HG03558 (cell line): ENCODE data around the gene SP1.
"Not testable (repeated sequence)": the region's sequence is repeated elsewhere in the genome, so short reads cannot be mapped to it uniquely, and the experiment has no call there.

ENCODE experiments used
- ATAC-seq: cut with Tn5 transposase; IDR thresholded peaks from one replicate; pipeline ENCODE4 v1.9.1; 2021; ENCODE audit warnings: moderate number of reproducible peaks; ENCODE audit not compliant: unreplicated experiment; ENCODE audit errors: extremely low read depth

SP1 gene

DNA sequence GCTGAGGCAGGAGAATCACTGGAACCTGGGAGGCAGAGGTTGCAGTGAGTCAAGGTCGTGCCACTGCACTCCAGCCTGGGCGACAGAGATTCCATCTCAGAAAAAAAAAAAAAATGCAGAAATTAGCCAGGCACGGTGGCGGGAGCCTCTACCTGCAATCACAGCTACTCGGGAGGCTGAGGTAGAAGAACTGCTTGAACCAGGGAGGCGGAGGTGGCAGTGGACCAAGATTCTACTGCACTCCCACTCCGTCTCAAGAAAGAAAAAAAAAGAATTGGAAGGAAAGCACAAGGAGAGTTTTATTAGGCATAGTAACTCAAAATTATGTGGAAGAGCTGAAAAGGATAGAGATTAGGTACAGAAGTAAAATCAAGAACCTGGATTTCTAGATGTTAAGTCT lies 22.9 kb downstream of the SP1 start:
- ATAC-seq: no peak

DNA sequence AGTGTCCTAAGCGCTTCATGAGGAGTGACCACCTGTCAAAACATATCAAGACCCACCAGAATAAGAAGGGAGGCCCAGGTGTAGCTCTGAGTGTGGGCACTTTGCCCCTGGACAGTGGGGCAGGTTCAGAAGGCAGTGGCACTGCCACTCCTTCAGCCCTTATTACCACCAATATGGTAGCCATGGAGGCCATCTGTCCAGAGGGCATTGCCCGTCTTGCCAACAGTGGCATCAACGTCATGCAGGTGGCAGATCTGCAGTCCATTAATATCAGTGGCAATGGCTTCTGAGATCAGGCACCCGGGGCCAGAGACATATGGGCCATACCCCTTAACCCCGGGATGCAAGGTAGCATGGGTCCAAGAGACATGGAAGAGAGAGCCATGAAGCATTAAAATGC lies 31.0 kb downstream of the SP1 start:
- ATAC-seq: no peak

DNA sequence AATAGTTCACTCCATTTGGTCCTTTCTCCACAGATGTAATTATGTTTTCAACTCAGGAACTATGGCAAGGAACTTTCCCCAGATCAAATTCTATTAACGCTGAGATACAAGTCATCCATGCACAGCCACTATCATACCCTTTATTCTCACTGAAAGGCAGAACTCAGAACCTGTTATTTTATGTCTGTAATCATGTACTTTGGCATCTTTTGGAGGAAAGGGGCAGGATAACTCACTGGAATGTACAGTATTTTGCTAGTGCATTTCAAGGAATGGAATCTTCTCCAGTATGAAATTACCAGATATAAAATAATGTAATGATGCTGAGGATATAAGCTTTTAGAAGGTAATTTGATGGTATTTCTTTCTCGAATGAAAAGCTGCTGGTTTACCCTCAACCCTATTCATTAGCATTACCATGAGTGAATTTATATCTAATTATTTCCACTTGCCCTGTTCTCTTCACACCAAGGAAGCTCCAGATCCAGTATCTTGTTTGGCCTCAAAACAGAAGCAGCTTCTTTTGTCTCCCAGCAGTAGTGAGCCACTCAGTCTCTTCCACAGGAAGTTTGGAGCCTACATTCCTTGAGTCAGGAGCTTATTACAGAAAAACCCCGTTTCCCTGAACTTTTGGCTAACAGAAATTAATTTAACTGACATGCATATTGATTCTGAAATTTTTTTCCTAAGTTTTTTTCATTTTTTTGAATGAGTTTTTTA lies 33.7 kb downstream of the SP1 start:
- ATAC-seq: no peak

DNA sequence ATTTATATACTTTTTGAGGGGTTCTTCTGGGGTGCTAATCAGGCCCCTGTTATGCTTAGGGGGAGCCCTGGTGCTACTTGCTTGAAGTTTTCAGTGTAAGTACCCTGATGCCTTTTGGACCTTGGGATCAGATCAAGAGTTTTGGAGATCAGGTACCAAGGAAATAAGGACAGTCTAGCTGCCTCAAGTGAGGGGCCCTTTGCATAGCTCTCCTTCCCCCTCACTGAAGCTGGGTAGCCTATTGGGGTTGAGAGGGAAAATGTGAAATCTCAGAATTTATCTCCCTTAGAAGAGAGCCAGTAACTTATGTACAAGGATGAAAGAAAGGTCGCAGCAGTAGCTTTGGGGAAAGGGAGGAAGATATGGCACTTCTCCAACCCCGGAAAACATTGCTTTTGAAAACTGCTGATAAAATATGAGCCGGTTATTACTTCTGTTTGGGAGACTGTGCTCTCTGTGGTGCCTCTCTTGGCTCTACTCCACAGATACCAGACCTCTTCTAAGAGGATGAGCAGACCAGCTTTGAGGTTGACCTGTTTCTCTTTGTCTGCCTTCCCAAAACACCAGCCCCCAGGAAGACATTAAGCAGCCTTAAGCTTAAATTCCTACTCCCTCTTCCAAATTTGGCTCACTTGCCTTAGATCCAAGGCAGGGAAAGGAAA lies 34.9 kb downstream of the SP1 start:
- no peak for ATAC-seq

DNA sequence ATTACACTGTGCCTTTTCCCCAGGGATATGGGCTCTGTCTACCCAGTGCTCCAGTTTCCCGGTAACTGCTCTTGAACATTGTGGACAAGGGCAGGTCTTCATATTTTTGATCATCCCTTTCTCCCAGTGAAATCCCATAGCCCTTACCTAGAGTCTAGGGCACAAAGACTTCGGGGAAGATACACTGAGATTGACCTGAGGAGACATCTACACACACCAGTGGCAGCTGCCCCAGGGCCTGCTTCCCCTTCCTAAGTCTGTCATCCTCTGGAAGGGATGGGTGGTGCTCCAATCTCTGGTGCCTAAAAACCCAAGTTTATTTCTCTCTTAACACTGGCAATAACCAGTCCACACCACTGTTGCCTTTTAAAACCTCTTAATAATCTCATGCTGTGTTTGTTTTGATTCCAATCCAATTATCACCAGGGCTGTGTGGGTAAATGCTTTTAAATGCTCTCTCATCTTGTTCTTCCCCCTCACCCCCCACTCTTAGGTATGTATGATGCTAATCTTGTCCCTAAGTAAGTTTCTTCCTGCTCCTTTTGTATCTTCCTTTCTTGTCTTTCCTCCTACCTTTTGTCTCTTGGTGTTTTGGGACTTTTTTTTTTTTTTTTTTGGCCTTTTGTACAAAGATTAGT lies 35.9 kb downstream of the SP1 start:
- ATAC-seq: not testable (repeated sequence)

DNA sequence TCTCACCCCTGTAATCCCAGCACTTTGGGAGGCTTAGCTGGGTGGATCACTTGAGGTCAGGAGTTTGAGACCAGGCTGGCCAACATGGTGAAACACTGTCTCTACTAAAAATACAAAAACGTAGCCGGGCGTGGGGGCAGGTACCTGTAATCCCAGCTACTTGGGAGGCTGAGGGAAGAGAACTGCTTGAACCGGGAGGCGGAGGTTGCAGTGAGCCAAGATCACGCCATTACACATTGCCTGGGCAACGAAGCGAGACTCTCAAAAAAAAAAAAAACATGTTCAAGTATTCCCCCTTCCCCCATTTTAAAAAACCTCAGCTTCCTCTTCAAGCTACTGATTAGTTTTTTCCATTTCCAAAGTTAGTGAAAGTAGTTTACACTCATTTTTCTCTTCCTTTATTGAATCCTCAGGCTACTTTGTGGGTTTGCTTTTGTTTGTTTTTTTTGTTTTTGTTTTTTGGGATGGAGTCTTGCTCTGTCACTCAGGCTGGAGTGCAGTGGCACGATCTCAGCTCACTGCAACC lies 37.4 kb downstream of the SP1 start:
- not testable (repeated sequence) for ATAC-seq

DNA sequence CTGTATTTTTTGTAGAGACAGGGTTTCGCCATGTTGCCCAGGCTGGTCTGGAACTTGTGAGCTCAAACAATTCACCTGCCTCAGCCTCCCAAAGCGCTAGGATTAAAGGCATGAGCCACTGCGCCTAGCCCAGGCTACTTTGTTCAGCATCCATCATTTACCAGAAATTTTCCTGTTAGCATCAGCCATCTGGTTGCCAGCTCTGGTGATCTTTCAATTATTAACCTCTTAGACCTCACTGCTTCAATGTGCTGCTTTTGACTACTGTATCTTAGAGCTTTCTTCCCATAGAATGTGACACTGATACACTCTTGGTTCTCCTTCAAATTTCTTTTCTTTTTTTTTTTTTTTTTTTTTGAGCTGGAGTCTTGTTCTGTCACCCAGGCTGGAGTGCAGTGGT lies 38.2 kb downstream of the SP1 start:
- ATAC-seq: no peak

DNA sequence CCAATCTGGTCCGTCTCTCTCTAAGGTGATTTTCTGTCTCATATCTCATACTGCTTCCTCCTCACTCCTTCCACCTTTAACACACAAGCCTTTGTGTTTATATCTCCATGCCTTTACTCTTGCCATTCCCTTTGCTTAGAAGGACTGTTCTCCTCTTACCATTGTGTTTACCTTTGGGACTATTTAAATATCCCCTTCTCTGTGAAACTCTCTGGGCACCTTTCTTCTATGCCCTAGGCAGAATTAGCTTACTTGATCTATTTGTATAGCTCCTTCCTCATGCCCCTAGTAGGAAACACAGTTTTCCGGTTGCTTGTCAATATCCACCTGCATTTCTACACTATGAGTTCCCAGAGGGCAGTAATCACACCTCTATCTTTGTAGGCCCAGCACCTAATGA lies 39.8 kb downstream of the SP1 start:
- ATAC-seq: no peak

DNA sequence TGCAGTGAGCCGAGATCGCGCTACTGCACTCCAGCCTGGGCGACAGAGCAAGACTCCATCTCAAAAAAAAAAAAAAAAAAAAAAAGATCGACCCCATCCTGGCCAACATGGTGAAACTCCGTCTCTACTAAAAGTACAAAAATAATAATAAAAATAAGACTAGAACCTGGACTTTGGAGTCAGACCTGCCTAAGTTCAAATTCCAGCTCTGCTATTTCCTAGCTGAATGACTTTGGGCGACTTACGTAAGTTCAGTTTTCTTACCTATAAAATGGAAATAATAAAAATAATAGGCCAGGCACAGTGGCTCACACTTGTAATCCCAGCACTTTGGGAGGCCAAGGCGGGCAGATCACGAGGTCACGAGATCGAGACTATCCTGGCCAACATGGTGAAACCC lies 42.3 kb downstream of the SP1 start:
- ATAC-seq: not testable (repeated sequence)

DNA sequence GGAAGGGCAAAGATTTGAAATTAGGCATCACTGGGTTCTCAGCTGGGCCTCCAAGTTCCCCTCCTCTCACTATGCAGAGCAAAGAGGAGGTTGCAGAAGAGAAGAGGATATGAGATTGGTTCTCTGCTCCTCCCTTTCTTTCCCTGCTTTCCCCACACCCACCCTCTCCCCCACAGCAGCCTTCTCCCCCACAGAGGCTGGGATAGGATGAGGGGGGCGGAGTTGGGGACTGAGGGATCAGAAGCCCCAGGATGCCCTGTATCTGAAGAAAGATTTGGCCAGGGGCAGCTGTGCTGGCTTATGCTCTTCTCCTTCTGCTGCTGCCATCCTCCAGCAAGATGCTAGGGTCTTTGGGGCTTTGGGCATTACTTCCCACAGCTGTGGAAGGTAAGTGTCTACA lies 43.6 kb downstream of the SP1 start, which contains the start of gene AMHR2:
Gene AMHR2 (plus strand): TSS at position 259 of the 400 bp plus-strand sequence. CDS start 80 bp downstream, at position 339.
- ATAC-seq: no peak

DNA sequence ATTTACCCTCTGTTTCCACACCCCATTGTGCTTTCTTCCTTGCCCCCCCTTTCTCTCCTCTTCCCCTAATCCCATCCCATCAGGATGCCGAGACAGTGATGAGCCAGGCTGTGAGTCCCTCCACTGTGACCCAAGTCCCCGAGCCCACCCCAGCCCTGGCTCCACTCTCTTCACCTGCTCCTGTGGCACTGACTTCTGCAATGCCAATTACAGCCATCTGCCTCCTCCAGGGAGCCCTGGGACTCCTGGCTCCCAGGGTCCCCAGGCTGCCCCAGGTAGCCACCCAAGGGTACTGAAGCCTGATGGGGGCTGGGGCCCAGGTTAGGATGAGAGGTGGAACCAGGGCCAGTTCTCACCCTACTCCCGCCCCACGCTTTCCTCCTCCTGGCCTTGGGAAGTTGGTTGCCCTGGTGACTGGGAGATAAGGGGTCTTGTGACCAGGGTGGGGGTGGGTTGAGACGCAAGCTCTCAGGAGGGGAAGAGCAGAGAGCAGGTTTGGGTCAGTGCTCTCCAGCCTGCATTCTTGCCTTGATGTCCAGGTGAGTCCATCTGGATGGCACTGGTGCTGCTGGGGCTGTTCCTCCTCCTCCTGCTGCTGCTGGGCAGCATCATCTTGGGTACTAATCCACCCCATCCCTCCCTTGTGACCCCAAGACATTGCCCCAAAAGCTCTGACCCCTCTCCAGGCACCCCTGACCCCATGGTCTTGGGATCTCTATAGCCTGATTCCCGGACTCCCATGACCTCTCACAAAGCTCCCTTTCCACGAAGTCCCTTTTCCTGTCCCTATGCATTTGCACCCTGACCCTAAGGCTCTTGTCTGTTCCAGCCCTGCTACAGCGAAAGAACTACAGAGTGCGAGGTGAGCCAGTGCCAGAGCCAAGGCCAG lies 44.9 kb downstream of the SP1 start:
- ATAC-seq: no peak

DNA sequence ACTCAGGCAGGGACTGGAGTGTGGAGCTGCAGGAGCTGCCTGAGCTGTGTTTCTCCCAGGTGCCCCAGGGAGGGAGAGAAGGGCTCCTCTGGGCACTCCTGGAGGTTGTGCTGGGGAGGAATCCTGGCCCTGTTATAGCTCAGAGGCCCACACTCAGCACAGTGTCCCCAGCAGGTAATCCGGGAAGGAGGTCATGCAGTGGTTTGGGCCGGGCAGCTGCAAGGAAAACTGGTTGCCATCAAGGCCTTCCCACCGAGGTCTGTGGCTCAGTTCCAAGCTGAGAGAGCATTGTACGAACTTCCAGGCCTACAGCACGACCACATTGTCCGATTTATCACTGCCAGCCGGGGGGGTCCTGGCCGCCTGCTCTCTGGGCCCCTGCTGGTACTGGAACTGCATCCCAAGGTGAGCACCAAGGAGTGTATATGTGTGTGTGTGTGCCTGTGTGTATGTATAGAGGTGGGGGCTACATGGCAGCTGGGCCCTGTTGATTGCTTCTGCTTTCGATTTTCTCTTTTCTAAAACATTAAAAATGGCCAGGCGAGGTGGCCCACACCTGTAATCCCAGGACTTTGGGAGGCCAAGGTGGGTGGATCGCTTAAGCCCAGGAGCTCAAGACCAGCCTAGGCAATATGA lies 45.7 kb downstream of the SP1 start:
- no peak for ATAC-seq

DNA sequence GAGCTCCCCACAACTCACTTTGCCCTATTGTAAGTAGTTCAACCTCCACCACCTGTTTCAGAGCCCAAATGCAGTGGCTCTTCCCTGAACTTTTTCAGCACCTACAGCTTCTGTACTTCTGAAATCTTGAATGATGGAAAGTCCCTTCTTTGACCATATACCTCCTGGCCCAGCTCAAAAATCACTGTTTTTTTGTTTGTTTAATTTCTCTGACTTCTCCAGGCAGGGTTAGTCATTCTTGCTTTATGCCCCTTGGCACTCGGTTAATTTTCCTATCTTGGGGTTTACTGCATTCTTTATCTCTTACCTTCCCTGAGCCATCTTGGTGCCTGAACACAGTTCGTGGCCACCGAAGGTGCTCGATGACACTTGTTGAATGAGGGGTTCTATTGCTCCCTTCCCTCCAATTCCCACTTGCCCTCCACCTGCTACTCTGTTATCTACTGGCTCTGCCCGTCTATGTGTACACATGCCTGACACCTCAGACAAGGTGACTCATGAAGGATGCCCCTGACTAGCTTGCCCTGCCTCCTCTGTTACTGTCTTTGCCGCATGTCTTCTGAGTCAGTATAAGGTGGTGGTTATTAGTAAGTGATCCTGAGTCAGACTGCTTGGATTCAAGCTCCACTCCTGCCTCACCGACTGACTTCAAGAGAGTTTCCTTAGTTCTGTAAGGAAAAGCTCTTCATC lies 48.1 kb downstream of the SP1 start:
- no peak for ATAC-seq

DNA sequence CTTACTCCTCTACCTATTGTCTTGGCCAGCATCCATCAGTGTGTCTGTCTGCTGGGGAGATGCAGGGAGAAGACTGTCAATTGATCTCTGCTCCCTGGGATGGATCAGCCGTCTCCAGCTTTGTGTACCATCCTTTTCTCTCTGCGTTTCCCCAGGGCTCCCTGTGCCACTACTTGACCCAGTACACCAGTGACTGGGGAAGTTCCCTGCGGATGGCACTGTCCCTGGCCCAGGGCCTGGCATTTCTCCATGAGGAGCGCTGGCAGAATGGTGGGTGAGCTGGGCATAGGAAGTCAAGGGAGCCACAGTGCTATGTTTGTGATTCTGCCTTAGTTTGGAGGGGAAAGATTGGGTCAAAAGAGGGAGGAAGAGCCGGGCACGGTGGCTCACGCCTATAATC lies 48.8 kb downstream of the SP1 start:
- no peak for ATAC-seq

DNA sequence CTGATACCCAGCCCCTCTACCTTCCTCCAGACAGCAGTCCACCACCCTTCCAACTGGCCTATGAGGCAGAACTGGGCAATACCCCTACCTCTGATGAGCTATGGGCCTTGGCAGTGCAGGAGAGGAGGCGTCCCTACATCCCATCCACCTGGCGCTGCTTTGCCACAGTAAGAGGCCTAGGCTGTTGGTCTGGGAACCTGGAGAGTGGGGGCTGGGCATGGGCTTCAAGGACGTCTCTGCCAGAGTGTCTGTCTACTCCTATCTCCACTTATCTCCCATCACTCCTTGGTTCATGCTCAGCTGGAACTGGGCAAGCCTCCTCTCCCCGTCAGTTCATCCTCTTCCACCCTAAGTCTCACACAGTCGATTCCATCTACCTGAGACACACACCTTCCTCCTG lies 50.1 kb downstream of the SP1 start:
- no peak for ATAC-seq

DNA sequence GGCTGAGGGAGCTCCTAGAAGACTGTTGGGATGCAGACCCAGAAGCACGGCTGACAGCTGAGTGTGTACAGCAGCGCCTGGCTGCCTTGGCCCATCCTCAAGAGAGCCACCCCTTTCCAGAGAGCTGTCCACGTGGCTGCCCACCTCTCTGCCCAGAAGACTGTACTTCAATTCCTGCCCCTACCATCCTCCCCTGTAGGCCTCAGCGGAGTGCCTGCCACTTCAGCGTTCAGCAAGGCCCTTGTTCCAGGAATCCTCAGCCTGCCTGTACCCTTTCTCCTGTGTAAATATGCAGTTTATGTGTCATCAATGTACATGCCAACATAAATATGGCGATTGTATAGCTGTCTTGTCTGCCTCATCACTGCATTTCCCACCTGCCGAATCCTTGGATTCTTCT lies 51.2 kb downstream of the SP1 start:
- no peak for ATAC-seq

DNA sequence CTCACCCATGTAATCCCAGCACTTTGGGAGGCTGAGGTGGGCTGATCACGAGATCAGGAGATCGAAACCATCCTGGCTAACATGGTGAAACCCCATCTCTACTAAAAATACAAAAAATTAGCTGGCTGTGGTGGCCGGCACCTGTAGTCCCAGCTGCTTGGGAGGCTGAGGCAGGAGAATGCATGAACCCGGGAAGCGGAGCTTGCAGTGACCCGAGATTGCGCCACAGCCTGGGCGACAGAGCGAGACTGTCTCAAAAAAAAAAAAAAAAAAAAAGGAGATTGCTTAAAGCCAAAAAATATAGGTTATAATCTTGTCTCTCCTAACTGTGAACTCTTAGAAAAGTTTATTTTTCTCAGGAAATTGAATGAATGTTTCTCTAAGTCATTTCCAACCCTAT lies 55.4 kb downstream of the SP1 start:
- ATAC-seq: not testable (repeated sequence)

DNA sequence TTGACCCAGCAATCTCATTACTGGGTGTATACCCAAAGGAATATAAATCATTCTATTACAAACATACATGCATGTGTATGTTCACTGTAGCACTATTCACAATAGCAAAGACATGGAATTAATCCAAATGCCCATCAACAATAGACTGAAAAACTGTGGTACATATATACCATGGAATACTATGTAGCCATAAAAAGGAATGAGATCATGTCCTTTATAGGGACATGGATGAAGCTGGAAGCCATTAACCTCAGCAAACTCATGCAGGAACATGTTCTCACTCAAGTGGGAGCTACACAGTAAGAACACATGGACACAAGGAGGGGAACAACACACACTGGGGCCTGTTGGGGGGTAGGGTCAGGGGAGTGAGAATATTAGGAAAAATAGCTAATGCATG lies 59.6 kb downstream of the SP1 start:
- not testable (repeated sequence) for ATAC-seq
